NT2/D1 (cell line): Measurements from ENCODE around the gene FMN1.

Source experiments
- SUZ12 ChIP-seq: IDR thresholded peaks from 2 replicates; pipeline ENCODE4 v1.6.1; 2011; ENCODE audit not compliant: insufficient read length, insufficient read depth; ENCODE audit errors: extremely low read depth
- YY1 ChIP-seq: IDR thresholded peaks from 2 replicates; pipeline ENCODE4 v1.6.1; 2011; ENCODE audit not compliant: insufficient read length, insufficient read depth
- ZNF274 ChIP-seq: IDR thresholded peaks from 2 replicates; pipeline ENCODE4 v1.6.1; 2011; ENCODE audit warnings: mild to moderate bottlenecking, low read depth, low read length

DNA sequence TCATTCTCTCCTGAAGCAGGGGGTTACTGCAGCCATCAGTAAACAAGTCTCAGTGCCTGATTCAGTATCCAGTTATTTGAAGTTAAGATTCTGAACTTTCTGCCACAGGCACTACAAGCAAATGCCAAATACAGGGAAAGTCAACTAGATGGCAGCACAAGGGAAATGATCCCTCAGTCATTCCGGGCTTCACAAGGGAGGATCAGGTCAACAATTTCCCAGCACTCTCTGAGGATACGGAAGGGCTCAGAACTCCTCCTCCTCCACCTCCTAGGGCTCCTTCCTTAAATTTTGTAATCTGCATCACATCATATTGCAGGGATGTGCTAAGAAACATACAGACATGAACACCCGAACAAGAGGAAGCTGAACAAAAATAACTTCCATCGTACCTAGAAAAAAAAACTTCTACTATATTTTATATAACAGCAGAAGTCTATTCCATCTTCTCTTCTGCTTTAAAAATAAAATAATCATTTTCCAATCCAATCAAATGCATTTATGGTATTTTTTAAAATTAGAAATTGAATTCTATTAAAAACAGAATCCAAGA lies 187.1 kb downstream of the FMN1 start:
- TF ChIP-seq SUZ12 (no peak), ZNF274 (no peak), YY1 (no peak)
